IPS-18c (cell line): ENCODE data around the gene CYP4F12.

ENCODE experiments used
- H3K4me3 ChIP-seq: 2 replicates; pipeline ENCODE4 v1.7.0; 2013; ENCODE audit warnings: low read depth, mild to moderate bottlenecking, low read length, moderate library complexity; ENCODE audit not compliant: insufficient read depth
- H3K9me3 ChIP-seq: one replicate; pipeline ENCODE4 v1.6.1; 2013; ENCODE audit warnings: mild to moderate bottlenecking, low read length, moderate library complexity; ENCODE audit not compliant: control insufficient read depth, insufficient read depth

CYP4F12 gene

GRCh38 chr19:15672580-15673175, at the start of gene CYP4F12:
CYP4F12 (plus strand) TSS chr19:15673087; CDS start chr19:15673530, 443 bp downstream.
- no peak within 1 kb of the TSS; the same call in 1 of the 2 replicates for H3K4me3 ChIP-seq
- peaks cover 2% of the 10 kb centered on the region for H3K9me3 ChIP-seq

- no peak overlapping the region for H3K4me3 ChIP-seq
- no peaks in the 10 kb centered on the region for H3K9me3 ChIP-seq
These were observed 49.1 kb upstream of the CYP4F12 start for GRCh38 chr19:15623711-15624318.

- H3K4me3 ChIP-seq = no peak overlapping the region
- H3K9me3 ChIP-seq = no peaks in the 10 kb centered on the region
These were observed 44.5 kb upstream of the CYP4F12 start for GRCh38 chr19:15628236-15629002.

- H3K9me3 ChIP-seq = no peaks in the 10 kb centered on the region
- H3K4me3 ChIP-seq = peak overlapping the region; percentile 36; the same call in 1 of the 2 replicates
These were observed 43.6 kb upstream of the CYP4F12 start for GRCh38 chr19:15629003-15629880.

GRCh38 chr19:15631817-15632216, 41.1 kb upstream of the CYP4F12 start:
- H3K4me3 ChIP-seq = no peak overlapping the region
- no peaks in the 10 kb centered on the region for H3K9me3 ChIP-seq

GRCh38 chr19:15633082-15633835, 39.6 kb upstream of the CYP4F12 start:
- peaks cover 3% of the 10 kb centered on the region for H3K9me3 ChIP-seq
- no peak overlapping the region for H3K4me3 ChIP-seq

- Histone ChIP-seq H3K4me3 (no peak overlapping the region), H3K9me3 (peaks cover 3% of the 10 kb centered on the region)
These were observed 38.8 kb upstream of the CYP4F12 start for GRCh38 chr19:15634105-15634504.

GRCh38 chr19:15635016-15635805, 37.7 kb upstream of the CYP4F12 start:
- no peak overlapping the region for H3K4me3 ChIP-seq
- H3K9me3 ChIP-seq = peaks cover 3% of the 10 kb centered on the region

- peaks cover 4% of the 10 kb centered on the region for H3K9me3 ChIP-seq
- no peak overlapping the region for H3K4me3 ChIP-seq
These were observed 36.9 kb upstream of the CYP4F12 start for GRCh38 chr19:15636026-15636425.

GRCh38 chr19:15639596-15639995, 33.3 kb upstream of the CYP4F12 start:
- Histone ChIP-seq H3K9me3 (peaks cover 14% of the 10 kb centered on the region), H3K4me3 (no peak overlapping the region)

GRCh38 chr19:15640294-15640903, 32.5 kb upstream of the CYP4F12 start, which contains the start of gene CYP4F3:
CYP4F3 (plus strand) TSS chr19:15640897; CDS start chr19:15641416, 519 bp downstream.
- Histone ChIP-seq H3K4me3 (no peak within 1 kb of the TSS), H3K9me3 (peaks cover 16% of the 10 kb centered on the region)

- Histone ChIP-seq H3K9me3 (peaks cover 16% of the 10 kb centered on the region), H3K4me3 (no peak overlapping the region)
These were observed 31.8 kb upstream of the CYP4F12 start for GRCh38 chr19:15640904-15641597.

- Histone ChIP-seq H3K4me3 (no peak overlapping the region), H3K9me3 (peaks cover 16% of the 10 kb centered on the region)
These were observed 30.9 kb upstream of the CYP4F12 start for GRCh38 chr19:15641901-15642491.

GRCh38 chr19:15642807-15643206, 30.1 kb upstream of the CYP4F12 start:
- H3K4me3 ChIP-seq = no peak overlapping the region
- peaks cover 15% of the 10 kb centered on the region for H3K9me3 ChIP-seq

GRCh38 chr19:15643387-15643786, 29.5 kb upstream of the CYP4F12 start:
- Histone ChIP-seq H3K4me3 (no peak overlapping the region), H3K9me3 (peaks cover 13% of the 10 kb centered on the region)
